ENCODE data around the gene KDM6A.
"Not testable (repeated sequence)": the region's sequence is repeated elsewhere in the genome, so short reads cannot be mapped to it uniquely, and the experiment has no call there.

Gene KDM6A

GRCh38 chrX:44961817-44962607, 89.0 kb downstream of the KDM6A start:
- DNase-seq (ENCODE audit: low spot score) = no peak

GRCh38 chrX:44962944-44963343, 90.0 kb downstream of the KDM6A start:
- no peak for DNase-seq (ENCODE audit: low spot score)

GRCh38 chrX:44967221-44967620, 94.2 kb downstream of the KDM6A start:
- DNase-seq (ENCODE audit: low spot score) = no peak

GRCh38 chrX:44970709-44971108, 97.7 kb downstream of the KDM6A start:
- DNase-seq (ENCODE audit: low spot score) = no peak

- no peak for DNase-seq (ENCODE audit: low spot score)
Observed at GRCh38 chrX:44971674-44972073, 98.7 kb downstream of the KDM6A start.

GRCh38 chrX:44972132-44972531, 99.1 kb downstream of the KDM6A start:
- DNase-seq (ENCODE audit: low spot score) = no peak

GRCh38 chrX:44973420-44973932, 100.5 kb downstream of the KDM6A start:
- DNase-seq (ENCODE audit: low spot score) = no peak

GRCh38 chrX:44974451-44974850, 101.5 kb downstream of the KDM6A start:
- no peak for DNase-seq (ENCODE audit: low spot score)

- no peak for DNase-seq (ENCODE audit: low spot score)
Observed at GRCh38 chrX:44975666-44976263, 102.8 kb downstream of the KDM6A start.

GRCh38 chrX:44978976-44979375, 106.0 kb downstream of the KDM6A start:
- DNase-seq (ENCODE audit: low spot score) = no peak

GRCh38 chrX:44980403-44980802, 107.4 kb downstream of the KDM6A start:
- DNase-seq (ENCODE audit: low spot score) = no peak

- no peak for DNase-seq (ENCODE audit: low spot score)
Observed at GRCh38 chrX:44980883-44981282, 107.9 kb downstream of the KDM6A start.

GRCh38 chrX:44989995-44990770, 117.2 kb downstream of the KDM6A start:
- DNase-seq (ENCODE audit: low spot score) = no peak

GRCh38 chrX:44992775-44993174, 119.8 kb downstream of the KDM6A start:
- no peak for DNase-seq (ENCODE audit: low spot score)

- no peak for DNase-seq (ENCODE audit: low spot score)
Observed at GRCh38 chrX:44996277-44996676, 123.3 kb downstream of the KDM6A start.

GRCh38 chrX:44997282-44997812, 124.4 kb downstream of the KDM6A start:
- DNase-seq (ENCODE audit: low spot score) = no peak

- no peak for DNase-seq (ENCODE audit: low spot score)
Observed at GRCh38 chrX:44997888-44998287, 124.9 kb downstream of the KDM6A start.

GRCh38 chrX:44999237-44999636, 126.2 kb downstream of the KDM6A start:
- not testable (repeated sequence) for DNase-seq (ENCODE audit: low spot score)

- DNase-seq (ENCODE audit: low spot score) = not testable (repeated sequence)
Observed at GRCh38 chrX:44999872-45000271, 126.9 kb downstream of the KDM6A start.

GRCh38 chrX:45001048-45001447, 128.1 kb downstream of the KDM6A start:
- no peak for DNase-seq (ENCODE audit: low spot score)

GRCh38 chrX:45003085-45003484, 130.1 kb downstream of the KDM6A start:
- no peak for DNase-seq (ENCODE audit: low spot score)

All from SK-N-DZ (cell line).